ENCODE data around the gene KCNAB1. TPM values are rescaled to one million over a fixed set of nuclear protein-coding genes. Genes with fewer than 3 reads are reported as not detected.

The KCNAB1 gene
- total RNA-seq, 2 donors from 2014 or later = 0.49 to 0.81 TPM

DNA sequence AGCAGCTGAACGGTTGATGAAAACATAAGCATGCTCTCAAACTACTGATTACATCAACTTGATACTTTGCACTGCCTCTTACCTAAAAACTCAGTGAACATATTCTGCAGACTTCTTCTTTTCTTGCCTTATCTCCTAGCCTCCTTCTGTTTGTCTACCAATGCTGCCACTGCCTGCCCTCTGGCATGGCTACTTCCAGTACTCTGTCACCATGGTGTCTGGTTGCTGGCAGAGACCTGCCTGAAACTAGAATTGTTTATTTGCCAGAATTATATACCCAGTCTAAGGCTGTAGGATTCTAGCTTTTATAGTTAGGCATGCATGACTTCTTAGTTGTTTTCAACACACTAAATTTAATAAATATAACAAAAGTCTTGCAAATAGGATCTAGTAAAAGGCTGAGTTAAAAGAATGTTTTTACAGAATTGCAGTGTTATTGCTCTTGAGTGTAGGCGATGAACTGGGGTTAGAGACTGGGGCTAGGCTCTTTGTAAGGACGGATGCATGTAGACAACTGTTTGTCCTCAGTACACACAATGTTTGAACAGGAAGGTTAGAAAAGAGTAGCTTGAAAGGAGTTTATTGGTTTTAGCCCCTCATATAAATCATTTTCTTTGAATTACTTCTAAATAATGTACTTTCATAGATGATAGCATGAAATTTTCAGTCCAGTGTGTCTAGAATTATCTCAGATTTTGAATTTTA, 116.3 kb downstream of the KCNAB1 start:
- no peak overlapping the region for H3K4me3 Mint-ChIP-seq
- no peaks in the 10 kb centered on the region for H3K4me1 ChIP-seq (ENCODE audit: control insufficient read depth, insufficient read depth, low read length)
- H3K4me1 Mint-ChIP-seq = no peaks in the 10 kb centered on the region
- H3K36me3 Mint-ChIP-seq (ENCODE audit: low read depth) = no peaks in the 10 kb centered on the region
- no peak overlapping the region for H3K27ac ChIP-seq (ENCODE audit: low read depth, low read length)
- H3K4me3 ChIP-seq (ENCODE audit: low read length) = no peak overlapping the region
- DNase-seq = no peak
- H3K9me3 ChIP-seq (ENCODE audit: control insufficient read depth, low read length) = no peaks in the 10 kb centered on the region
- no peak overlapping the region for H3K27ac Mint-ChIP-seq
- peaks cover 19% of the 10 kb centered on the region for H3K27me3 Mint-ChIP-seq (ENCODE audit: insufficient read depth)
- peaks cover 62% of the 10 kb centered on the region for H3K27me3 ChIP-seq (ENCODE audit: control insufficient read depth, insufficient read depth, low read length, poor library complexity, severe bottlenecking)
- no peaks in the 10 kb centered on the region for H3K36me3 ChIP-seq (ENCODE audit: control insufficient read depth, insufficient read depth, low read length)
- TF ChIP-seq, protein P1, sequence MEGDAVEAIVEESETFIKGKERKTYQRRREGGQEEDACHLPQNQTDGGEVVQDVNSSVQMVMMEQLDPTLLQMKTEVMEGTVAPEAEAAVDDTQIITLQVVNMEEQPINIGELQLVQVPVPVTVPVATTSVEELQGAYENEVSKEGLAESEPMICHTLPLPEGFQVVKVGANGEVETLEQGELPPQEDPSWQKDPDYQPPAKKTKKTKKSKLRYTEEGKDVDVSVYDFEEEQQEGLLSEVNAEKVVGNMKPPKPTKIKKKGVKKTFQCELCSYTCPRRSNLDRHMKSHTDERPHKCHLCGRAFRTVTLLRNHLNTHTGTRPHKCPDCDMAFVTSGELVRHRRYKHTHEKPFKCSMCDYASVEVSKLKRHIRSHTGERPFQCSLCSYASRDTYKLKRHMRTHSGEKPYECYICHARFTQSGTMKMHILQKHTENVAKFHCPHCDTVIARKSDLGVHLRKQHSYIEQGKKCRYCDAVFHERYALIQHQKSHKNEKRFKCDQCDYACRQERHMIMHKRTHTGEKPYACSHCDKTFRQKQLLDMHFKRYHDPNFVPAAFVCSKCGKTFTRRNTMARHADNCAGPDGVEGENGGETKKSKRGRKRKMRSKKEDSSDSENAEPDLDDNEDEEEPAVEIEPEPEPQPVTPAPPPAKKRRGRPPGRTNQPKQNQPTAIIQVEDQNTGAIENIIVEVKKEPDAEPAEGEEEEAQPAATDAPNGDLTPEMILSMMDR (conservative IDR thresholded peaks at IDR 0.05) = no peak
- H3K9me3 Mint-ChIP-seq = no peaks in the 10 kb centered on the region
- H3K9ac ChIP-seq (ENCODE audit: extremely low read depth, low read length, poor library complexity, severe bottlenecking) = no peak overlapping the region
- WGBS, 2 experiments (ENCODE audit: insufficient coverage in 1 of 2, insufficient read length in 1 of 2) = 82 to 90% methylated on average over 2 to 3 of the region's 3 CpGs

DNA sequence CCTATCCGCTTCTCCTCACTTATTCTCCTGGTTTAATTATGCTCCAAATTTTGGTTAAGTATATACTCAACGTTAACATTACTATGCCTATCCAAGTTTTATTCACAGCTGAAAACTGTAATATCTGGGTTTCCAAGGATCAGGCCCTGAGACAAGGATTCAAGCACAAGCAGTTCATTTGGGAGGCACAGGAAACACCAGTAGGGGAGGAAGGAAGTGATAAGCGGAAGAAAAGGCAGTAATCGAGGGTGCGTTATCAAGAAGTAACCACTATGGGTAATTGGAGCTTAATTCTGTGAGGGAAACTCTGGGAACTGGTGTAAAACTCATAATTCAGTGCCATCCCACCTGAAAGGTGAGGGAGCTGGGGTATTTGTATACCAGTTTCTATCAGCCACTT, 120.3 kb downstream of the KCNAB1 start:
- H3K27me3 ChIP-seq (ENCODE audit: control insufficient read depth, insufficient read depth, low read length, poor library complexity, severe bottlenecking) = peaks cover 65% of the 10 kb centered on the region
- no peak for DNase-seq
- H3K4me1 ChIP-seq (ENCODE audit: control insufficient read depth, insufficient read depth, low read length) = no peaks in the 10 kb centered on the region
- H3K36me3 ChIP-seq (ENCODE audit: control insufficient read depth, insufficient read depth, low read length) = no peaks in the 10 kb centered on the region
- 82 to 92% methylated on average over 4 to 5 of the region's 5 CpGs for WGBS, 2 experiments (ENCODE audit: insufficient coverage in 1 of 2, insufficient read length in 1 of 2)
- Mint-ChIP-seq H3K4me1 (peaks cover 14% of the 10 kb centered on the region), H3K9me3 (no peaks in the 10 kb centered on the region), H3K27me3 (ENCODE audit: insufficient read depth) (peaks cover 23% of the 10 kb centered on the region), H3K27ac (no peak overlapping the region), H3K4me3 (no peak overlapping the region), H3K36me3 (ENCODE audit: low read depth) (no peaks in the 10 kb centered on the region)
- no peak overlapping the region for H3K9ac ChIP-seq (ENCODE audit: extremely low read depth, low read length, poor library complexity, severe bottlenecking)
- TF ChIP-seq, protein P1 (conservative IDR thresholded peaks at IDR 0.05) = no peak
- no peak overlapping the region for H3K27ac ChIP-seq (ENCODE audit: low read depth, low read length)
- H3K9me3 ChIP-seq (ENCODE audit: control insufficient read depth, low read length) = no peaks in the 10 kb centered on the region
- no peak overlapping the region for H3K4me3 ChIP-seq (ENCODE audit: low read length)

DNA sequence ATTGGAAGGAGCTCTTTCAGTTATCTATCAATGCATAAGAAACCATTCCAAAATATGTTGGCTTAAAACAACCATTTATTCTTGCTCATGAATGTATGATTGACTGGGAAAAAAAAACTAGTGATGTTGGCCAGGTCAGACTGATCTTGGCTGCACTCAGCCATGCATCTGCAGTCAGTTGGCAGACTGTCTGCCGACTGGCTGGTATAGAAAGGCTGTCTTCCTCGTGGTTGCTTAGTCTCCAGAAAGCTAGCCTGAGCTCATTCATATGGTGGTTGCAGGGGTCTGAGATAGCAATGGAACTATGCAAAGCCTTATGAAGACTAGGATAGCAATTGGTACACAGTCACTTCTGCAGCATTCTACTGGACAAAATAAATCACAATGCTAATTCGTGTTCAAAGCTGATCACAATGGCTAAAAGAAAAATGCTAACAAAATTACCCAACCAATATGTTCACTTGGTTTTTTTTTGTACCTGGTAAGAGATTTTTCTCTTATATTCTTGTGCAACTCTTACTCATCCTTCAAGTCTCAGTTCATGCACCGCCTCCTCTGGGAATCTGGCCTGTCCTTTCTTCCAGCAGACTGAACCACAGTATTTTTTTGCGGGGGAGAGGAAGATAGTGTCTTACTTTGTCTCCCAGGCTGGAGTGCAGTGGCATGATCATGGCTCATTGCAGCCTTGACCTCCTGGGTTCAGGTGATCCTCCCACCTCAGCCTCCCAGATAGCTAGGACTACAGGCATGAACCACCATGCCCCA, 126.8 kb downstream of the KCNAB1 start:
- peaks cover 47% of the 10 kb centered on the region for H3K27me3 Mint-ChIP-seq (ENCODE audit: insufficient read depth)

More for the DNA sequence above, 126.8 kb downstream of the KCNAB1 start:
- Mint-ChIP-seq H3K4me1 (peaks cover 14% of the 10 kb centered on the region), H3K9me3 (no peaks in the 10 kb centered on the region), H3K36me3 (ENCODE audit: low read depth) (no peaks in the 10 kb centered on the region), H3K4me3 (no peak overlapping the region), H3K27ac (no peak overlapping the region)
- H3K4me1 ChIP-seq (ENCODE audit: control insufficient read depth, insufficient read depth, low read length) = no peaks in the 10 kb centered on the region
- WGBS, 2 experiments (ENCODE audit: insufficient coverage in 1 of 2, insufficient read length in 1 of 2) = 90% methylated on average over 5 of the region's 5 CpGs; no CpG with 5 or more reads in 1 of the 2 experiments
- H3K27me3 ChIP-seq (ENCODE audit: control insufficient read depth, insufficient read depth, low read length, poor library complexity, severe bottlenecking) = peaks cover 84% of the 10 kb centered on the region
- H3K4me3 ChIP-seq (ENCODE audit: low read length) = no peak overlapping the region
- H3K9ac ChIP-seq (ENCODE audit: extremely low read depth, low read length, poor library complexity, severe bottlenecking) = no peak overlapping the region
- no peaks in the 10 kb centered on the region for H3K9me3 ChIP-seq (ENCODE audit: control insufficient read depth, low read length)
- no peak for DNase-seq
- H3K36me3 ChIP-seq (ENCODE audit: control insufficient read depth, insufficient read depth, low read length) = no peaks in the 10 kb centered on the region
- TF ChIP-seq, protein P1 (conservative IDR thresholded peaks at IDR 0.05) = no peak
- H3K27ac ChIP-seq (ENCODE audit: low read depth, low read length) = no peak overlapping the region

Measured in endodermal cell (in vitro differentiated cells).